MM.1S (cell line): ENCODE data around the gene BTBD1.

ENCODE experiments used
- CTCF ChIP-seq: fragments of 300-600 bp; sonication (generic); IDR thresholded peaks from 2 replicates; pipeline ENCODE4 v1.5.1; 2016; ENCODE audit warnings: antibody characterized with exemption, low read length, mixed read lengths
- EZH2 ChIP-seq: fragments of 300-600 bp; sonication (generic); optimal IDR thresholded peaks from 2 replicates; pipeline ENCODE3; 2017; ENCODE audit warnings: low read depth, mild to moderate bottlenecking, antibody characterized with exemption, low read length, mixed read lengths
- EZH2phosphoT487 ChIP-seq: fragments of 300-600 bp; sonication (generic); IDR thresholded peaks from 2 replicates; pipeline ENCODE4 v1.6.1; 2018; ENCODE audit warnings: antibody characterized with exemption, low read length

GRCh38 chr15:83099290-83099689, 32.2 kb upstream of the BTBD1 start:
- TF ChIP-seq CTCF (no peak), EZH2 (no peak), EZH2phosphoT487 (no peak)
